Measurements from ENCODE around the gene SAFB.
"Not testable (repeated sequence)": the region's sequence is repeated elsewhere in the genome, so short reads cannot be mapped to it uniquely, and the experiment has no call there.

SAFB gene

DNA sequence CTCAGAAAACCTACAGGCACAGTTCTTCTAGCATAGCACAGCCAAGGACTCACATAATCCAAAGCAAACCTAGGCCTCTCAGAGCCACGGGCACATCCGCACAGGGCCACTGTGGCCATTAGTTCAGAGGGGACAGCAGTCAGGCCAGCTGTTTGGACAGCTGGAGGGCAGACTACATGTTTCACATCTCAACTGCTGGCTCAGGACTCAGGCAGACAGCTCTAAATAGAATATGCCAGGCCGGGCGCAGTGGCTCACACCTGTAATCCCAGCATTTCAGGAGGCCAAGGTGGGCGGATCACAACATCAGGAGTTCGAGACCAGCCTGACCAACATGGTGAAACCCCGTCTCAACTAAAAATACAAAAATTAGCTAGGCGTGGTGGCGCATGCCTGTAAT, 27.1 kb upstream of the SAFB start:
- DNase-seq, result no peak

DNA sequence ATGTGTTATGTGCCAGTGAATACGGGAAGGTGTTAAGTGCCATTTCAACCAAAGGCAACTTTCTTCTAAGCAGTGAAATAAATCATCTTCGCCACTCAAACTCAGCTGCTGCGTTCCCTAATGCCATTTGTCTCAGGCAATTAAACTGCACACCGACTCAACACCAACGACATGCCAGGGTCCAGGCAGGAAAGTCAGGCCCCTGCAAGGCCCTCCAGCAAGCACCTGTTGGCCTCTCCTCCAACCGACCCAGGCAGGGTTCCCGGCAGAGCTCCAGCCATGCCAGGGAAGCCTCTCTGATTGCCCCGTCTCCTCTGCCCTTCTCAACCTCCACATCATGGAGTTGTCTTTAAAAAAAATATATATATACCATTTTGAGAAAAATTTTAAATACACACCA, 22.1 kb upstream of the SAFB start:
- no peak for DNase-seq

DNA sequence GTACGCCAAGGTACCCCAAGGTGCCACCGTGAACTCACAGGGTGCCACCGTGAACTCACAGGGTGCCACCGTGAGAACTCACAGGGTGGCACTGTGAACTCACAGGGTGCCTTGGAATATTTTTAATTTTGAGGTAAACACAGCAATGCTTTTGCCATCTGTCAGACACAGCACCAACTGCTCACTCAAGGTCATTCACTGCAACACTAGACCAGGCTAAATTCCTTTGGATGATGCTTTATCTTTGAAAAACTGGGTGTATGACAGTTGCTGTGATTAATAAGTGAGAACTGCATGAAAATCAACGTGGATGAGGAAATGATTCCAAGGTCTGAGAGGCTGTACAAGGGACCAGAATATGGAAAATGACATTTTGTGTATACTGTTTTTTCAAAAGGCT, 19.3 kb upstream of the SAFB start:
- no peak for DNase-seq

DNA sequence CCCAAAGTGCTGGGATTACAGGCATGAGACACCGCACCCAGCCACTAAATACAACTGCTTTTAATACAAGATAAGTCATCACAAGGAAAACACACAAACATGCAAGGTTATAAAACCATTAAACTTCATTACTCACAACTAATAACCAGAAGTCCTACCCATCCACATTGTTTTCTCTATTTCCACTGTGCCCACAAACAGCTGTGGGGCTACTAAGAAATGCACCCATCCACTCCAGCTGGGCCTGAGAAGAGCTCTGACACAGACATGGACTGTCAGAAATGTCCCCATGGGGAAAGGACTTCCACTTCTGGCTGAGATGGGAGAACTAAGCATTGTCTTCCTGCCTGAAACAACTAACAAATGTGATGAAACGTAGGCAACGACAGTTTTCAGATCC, 17.5 kb upstream of the SAFB start:
- no peak for DNase-seq

DNA sequence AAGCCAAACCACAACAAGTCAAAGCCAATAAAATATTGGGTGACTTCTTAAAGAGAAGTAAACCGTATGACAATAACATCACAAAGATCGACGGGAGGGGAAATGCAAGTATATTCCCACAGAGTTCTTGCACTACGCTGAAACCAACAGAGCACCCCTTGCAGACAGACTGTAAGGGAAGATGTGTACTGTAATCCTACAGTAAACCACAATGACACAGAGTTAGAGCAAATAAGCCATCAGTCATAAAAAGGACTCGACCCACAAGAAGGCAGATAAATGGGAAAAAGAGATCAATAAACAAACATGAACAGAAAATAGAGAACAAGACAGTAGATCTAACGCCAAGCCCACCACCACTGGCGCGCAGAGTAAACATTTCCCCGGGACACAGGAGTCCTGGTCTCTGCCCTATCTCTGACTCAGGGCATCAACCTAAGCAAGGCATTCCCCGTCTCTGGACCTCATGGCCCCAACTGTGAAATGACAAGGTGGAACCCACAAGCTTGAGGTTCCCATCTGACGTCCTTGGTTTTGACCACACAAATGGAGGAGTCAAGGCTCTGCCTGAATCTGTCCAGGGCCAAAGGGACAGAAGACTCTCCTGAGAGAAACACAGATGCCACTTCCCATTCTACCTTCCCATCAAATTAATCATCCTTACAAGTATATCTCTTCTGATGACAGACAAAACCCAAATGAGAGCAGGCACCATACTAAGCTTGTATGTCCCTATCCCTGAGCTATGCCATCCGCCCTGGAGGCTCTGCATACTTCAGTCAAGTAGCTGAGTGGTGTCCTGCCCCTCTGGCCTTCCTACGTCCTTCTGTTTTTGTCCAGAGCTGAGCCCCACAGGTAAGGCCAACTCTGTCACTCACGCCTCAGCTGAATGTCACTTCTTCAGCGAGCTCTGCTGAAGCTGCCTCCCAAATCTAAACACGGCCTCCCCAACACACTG, 15.3 kb upstream of the SAFB start:
- DNase-seq, result no peak

DNA sequence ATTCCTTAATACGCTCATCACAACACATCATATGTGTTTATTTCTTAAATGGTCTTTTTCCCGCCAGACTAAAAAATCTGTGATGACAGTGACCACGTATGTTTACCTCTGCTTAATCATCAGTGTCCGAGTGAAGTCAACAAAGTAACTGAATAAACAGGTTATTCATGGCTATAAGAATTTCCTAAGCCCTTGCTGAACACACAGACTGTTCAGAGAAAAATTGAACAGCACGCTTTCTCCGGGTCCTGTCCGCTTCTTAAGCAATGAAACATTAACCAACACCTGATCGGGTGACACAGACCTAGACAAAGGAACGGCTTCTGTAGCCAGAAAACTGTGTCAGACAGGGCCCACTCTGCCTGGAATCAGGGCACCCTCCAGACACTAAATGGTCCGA, 14.6 kb upstream of the SAFB start:
- no peak for DNase-seq

DNA sequence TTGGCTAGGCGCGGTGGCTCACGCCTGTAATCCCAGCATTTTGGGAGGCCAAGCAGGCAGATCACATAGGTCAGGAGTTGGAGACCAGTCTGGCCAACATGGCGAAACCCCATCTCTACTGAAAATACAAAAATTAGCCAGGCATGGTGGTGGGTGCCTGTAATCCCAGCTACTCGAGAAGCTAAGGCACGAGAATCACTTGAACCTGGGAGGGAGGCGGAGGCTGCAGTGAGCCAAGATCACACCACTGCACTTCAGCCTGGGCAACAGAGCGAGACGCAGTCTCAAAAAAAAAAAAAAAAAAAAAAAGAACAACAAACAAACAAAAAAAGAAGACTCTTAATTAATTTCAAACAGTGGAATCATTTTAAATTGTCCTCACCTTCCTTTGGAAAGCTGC, 14.1 kb upstream of the SAFB start:
- DNase-seq, result not testable (repeated sequence)

DNA sequence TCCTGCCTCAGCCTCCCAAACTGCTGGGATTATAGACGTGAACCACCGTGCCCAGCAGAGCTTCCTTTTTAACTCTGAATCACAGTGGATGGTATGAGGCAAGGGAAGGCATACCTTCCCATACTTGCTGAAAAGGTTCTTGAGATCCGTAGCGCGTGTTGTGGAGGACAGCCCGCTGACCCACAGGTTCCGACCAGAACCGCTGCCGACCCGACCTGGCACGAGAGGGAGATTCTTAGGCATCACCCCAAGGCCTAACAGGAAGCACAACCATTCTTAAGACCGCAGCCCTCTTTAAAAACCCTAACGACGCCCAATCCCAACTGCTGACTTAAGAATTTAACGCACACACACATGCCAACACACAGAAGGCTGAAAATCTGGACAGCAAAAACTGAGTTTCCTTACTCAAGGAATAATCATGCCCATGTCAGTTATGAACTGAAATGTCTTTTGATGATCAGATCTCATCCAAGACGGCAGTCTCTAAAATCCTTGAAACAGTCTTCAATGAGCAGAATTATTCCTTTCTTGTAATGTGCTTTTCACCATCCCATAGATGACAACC, 12.9 kb upstream of the SAFB start:
- no peak for DNase-seq

DNA sequence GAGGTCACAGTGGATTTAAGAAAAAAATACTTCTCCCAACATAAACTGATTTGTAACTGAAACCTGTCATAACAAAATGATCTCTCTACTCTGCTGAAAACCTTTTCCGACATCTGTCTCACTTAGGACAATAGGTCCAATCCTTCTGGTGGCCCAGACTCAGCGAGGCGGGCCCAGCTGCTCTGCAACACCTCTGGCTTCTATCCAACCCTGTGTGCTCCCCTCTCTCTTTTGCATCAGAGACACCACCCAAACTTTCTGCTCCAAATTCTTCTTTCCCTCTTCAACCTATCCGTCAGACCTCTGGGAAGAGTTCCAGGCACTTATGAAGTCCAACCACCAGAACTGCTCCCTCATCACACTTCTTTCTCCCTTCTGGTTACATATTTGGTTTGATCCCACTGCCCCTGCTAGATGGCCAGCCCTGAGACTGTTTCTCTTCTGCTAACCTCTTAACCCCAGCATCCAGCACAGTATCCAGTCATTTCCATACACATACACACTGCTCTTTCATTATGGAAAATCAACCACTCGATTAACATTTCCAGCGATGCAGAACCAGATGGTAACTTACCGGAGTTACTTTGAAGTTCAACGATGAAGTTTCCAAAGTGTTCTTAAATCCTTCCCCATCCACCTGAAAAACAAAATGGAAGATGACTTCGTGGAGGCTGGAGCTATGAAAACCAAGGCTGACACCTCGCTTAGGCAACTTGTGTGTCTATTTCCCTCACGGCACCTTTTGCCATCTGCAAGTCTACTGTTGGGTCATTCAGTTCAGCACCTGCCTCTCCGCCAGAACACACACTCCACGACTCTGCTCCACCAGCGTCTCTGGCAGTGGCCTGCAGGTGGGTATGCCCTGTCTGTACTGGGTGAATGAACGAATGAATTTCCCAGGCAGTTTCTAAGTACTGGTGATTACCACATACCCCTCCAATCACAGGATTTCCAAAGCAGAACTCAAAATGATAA, 9.7 kb upstream of the SAFB start:
- no peak for DNase-seq

DNA sequence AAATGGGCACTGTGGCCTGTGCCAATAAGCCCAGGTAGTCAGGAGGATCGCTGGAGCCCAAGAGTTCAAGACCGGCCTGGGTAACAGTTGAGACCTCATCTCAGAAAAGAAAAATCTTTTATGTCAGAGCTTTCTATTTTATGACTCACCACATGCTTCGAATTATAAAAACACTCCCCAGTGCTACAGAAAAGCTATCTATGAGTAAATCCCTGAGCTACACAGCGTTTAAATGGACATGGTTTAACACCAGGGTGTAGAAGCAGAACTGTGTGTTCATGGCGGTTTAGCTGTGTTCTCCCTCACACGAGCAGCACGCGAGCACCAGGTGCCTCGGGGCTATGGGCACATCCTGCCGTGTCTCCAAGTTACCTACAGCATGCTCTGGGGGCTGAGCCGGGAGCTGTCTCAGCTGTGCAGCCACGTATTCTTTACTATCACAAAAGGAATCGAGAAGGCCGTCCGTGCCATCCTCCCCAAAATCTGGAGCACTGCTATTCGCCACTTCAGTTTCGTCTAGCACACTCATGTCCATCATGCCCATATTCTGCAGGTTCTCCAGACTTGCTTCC, 7.0 kb upstream of the SAFB start:
- no peak for DNase-seq

DNA sequence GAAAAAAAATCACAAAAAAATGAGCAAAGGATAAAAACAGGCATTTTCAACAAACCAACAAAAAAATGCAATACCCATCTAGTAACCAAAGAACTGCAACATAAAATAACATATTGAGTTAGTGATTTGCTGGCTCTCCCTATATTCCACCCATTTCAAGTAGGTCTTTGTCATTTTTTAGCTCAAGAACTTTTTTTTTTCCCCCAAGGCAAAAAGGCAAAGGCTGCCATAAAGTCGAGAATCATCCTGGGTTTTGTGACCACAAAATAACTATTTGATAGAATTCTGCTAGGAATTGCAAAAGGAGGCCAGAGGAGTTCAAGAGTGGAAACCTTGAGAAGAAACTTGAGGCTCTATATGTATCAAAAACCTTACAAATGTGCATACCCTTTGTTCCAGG, 5.8 kb upstream of the SAFB start:
- no peak for DNase-seq

DNA sequence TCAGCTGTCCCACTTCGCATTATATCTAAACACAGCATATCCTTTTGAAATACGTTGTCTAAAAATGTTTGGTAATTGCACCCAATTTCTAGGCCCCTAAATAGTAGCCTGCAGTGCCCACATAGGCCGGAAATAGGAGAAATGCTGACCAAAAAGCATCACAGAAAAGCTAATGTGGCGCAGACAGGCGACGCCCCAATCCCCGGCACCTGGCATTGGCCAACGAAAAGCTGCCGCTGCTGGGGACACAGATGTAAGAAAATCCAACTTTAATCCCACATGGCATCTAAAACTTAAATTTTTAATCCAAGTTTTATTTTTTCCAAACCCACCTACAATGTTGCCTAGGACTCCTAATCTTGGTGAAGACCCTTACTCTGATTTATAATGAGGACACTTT, 4.3 kb upstream of the SAFB start:
- no peak for DNase-seq

DNA sequence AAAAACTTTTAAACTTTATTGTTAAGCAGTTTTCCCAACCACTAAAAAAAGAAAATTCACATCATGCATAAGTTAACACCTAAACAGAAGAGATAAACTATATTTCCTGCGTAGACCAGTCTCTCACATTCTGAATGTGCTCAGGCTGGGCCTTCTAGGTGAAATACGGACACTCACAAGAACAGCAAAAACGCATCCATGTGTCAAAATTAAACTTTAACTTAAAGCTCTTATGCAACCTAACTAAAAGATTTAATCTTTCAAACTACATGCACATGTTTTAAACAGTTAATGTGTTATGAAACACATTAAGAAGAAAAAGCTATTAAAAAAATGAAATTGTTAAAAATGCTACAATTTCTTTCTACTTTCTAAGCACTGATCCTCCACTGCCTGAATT, 2.9 kb upstream of the SAFB start:
- DNase-seq, result no peak

DNA sequence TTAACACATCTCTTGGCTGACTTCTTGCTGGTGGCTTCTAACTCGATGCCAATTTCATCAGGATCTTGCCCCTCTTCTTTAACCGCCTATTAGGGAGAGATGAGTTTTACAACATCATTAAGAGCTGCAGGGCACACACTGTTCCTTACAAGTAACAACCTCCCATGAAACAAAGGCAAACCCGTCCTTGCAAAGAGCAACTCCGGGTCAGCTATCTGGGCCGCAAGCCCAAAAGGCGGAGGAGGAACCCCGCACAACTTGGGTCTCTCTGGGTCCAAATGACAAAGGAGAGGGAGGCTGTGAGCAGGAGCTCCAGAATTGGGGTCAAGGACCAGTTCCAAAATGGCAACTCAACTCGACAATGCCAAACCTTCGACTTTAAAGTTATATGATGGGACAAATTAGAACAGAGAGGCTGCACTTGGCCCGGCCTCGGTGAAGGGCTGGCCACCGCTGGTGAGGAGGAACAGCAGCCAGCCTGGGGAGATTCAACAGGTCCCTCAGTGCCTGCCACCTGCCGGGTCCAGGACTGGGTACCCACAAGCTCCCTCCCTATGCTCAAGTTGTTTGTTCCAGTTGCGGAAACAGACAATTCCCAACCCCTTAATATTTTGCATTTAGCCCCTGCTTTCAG, 1.5 kb upstream of the SAFB start:
- DNase-seq, result no peak

DNA sequence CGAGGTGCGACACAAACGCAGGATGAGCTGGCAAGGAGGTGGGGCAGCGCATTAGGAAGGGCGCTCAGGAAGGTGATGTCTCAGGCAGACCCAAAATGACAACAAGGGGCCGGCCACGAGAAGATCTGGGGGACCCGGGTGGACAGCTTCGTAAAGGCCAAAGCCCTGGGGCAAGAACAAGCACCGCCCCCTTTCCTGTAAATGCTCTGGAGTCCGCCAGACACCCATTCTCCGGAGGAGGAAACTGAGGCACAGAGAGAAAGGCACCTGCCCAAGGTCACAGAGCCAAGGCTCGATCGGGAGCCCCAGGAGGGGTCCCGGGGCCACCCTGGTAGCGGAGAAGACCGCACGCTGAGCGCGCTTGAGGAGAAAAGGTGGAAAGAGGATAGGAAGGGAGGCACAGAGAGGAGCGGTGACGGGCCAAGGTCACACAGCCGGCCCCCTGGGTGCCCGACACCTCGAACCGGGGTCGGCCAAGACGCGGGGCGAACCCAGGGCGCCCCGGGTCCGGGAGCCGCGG, 878 bp upstream of the SAFB start:
- DNase-seq, result no peak

DNA sequence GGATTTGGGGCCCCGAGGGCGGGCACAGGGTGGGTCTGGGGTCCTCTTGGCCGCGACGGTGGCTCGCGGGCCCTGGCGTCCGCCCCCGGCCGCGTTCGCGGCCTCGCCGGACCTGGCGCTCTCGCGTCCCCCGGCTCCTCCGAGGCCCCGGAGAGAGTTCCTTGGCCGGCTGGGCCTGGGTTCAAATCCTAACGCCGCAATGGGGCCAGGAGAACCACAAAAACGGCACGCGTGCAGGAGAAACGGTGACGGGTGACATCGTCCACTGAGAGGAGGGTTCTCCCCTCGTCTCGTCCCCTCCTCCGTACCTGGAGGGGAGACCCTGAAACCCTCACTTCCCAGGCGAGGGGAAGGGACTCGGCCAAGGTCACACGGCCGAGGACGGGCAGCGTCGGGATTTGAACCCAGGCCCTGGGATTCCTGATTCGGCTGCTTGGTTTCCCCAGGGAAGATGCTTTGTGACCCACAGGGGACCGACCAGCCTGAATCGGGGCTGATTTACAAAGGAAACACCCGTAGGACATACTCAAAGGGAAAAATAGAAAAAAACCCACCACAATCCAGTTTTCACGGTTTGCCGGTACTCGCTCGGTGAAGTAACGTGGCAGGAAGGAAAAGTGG, 624 bp downstream of the SAFB start:
- no peak for DNase-seq

DNA sequence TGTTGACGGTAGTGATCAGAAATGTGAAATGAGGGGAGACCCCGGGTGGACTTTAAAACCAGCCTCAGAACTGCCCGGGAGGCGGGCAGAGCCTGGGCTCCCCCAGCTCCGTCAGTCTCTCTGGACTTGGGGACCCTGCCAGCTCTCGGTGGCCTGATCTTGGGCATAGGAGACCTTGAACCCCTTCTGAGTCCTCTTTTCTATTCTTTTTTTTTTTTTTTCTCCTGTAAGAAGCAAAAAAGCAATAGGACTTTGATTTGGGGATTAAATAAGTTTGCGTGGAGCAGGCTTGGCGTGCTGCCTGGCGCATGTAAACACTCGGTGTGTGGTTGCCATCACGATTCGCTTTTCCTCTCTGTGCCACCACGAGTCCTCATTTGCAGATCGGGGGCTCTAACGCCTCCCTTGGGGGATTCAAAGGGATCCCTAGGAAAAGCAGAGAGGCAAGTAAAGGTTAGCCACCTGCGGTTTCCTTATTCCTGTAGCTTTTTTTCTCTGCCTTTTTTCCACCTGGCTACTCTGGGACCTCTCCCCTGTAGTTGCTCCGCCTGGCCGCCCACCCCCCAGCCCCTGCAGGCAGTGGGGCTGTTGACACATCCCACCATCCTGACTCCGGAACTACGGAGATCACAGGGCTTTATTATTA, 1.3 kb downstream of the SAFB start:
- DNase-seq, result peak; percentile 21

DNA sequence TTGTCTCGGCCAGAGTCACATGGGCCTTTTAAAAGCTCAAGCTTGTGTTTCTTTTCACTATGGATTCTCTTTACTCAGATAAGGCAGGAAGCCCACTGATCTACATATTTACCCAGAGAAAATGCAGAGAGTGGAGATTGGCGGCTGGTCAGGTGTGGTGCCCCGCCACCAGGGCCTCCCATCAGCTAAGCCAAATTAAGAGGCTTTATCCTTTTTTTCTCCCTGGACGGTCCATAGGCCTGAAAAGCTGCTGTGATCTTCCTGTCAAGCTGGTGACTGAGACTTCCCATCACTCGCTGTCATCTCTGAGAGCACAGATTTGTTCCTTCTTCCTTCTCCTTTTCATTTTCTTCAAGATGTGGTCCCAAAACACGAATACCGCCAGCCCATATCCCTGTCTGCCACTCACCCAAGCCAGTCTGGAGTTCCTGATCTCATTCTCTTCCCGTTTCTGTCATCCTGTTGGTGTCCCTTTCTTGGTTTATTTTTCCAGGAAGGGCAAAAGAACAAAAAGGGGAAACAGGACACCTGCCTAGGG, 1.9 kb downstream of the SAFB start:
- no peak for DNase-seq

DNA sequence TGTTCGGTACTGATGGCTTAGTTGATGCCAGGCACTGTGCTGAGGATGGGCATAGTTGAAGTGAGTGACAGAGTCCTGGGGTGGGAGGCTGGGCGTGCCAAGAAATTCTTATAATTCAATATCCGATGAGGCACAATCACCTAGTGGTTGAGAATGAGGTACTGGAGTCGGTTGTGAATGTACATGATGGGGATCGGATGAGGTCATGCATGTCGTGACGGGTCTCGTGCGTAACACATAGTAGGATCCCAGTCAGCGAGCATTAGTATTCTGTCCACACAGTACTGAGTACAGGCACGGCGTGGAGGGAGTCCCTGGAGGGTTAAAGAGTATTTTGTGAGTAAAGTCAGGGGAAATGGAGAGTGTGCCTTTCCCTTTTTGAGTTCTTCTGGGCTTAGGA, 2.8 kb downstream of the SAFB start:
- DNase-seq, result no peak

DNA sequence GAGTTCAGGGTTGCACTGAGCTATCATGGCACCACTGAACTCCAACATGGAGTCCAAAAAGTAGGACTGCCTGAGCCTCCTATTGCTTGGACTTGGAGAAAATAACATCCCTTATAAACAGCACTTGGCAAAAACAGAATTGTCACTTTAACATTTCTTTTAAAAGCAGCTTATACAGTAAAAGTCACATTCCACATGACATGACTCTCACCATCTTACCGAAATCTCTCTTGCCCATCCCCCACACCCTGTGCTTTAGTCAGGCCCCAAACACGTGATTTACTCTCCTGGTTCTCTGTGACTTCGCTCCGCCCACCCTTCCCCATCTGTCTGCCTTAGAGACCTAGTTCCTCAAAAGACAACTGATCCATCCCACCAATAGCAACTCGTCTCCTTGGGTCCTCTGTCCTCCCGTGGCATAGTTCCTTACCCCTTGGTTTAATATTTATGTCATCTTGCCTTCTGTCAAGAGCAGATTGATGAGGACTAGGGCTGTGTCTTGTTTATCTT, 4.6 kb downstream of the SAFB start:
- peak; percentile 84 for DNase-seq

DNA sequence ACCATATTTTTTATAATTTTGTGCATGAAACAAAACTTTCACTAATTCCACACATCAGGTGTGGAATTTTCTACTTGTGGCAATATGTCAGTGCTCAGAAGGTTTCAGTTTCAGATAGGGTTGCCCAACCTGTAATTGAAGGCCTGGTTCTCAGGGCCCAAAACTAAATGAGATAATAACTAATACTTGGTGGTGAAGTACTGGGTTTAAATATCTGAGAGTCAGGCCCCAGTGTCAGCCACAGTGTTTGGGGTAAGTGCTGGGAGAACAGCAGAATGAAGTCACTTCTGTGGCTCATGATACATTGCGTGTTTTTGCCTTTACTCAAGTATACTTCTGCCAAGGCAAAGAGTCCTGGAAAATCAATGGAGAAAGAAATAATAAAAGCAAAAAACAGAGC, 5.6 kb downstream of the SAFB start:
- no peak for DNase-seq
